GM12878 (cell line): ENCODE data around the gene AIG1. TPM values are rescaled to one million over a fixed set of nuclear protein-coding genes. Genes with fewer than 3 reads are reported as not detected.

Experiments
- ATAC-seq: fragments of 200-7000 bp; cut with Tn5 transposase; 3 replicates; pipeline ENCODE4 v1.9.1; 2020; ENCODE audit warnings: mild to moderate bottlenecking, moderate library complexity
- BruUV-seq: library from RNA; stranded (reverse); fragments of 400-500 nt; replicated peaks from 2 replicates; lab custom pipeline; 2021; lab: Mats Ljungman, UMichigan
- CTCF ChIA-PET: fragments of 300-600 bp; sonication (Branson Sonifier 250); formaldehyde crosslinking; extraction: SDS; loops from one replicate; lab custom pipeline; 2021; ENCODE audit warnings: inconsistent platforms; lab: Yijun Ruan, JAX
- POLR2A ChIA-PET: fragments of 350-600 bp; formaldehyde crosslinking; extraction: SDS; loops from one replicate; lab custom pipeline; 2021; ENCODE audit warnings: inconsistent platforms; lab: Charles Lee
- RAD21 ChIA-PET: fragments of 300-600 bp; sonication (Branson Sonifier 250); formaldehyde crosslinking; loops from one replicate; lab custom pipeline; 2023; ENCODE audit warnings: antibody characterized with exemption; ENCODE audit not compliant: unreplicated experiment; lab: Charles Lee
- SMC1A ChIA-PET: fragments of 300-600 bp; sonication (Branson Sonifier 250); formaldehyde crosslinking; loops from one replicate; lab custom pipeline; 2023; ENCODE audit not compliant: unreplicated experiment, uncharacterized antibody; lab: Charles Lee
- DNase-seq: peaks from one replicate; pipeline ENCODE4 v3.0.0-alpha.2; 2011; ENCODE audit warnings: low read depth, low spot score
- FAIRE-seq: peaks from 3 replicates; lab custom pipeline; 2011; peaks lifted over from hg19 to GRCh38; lab: Jason Lieb, UNC
- H2AFZ ChIP-seq: 2 replicates; pipeline ENCODE4 v1.6.0; 2011; ENCODE audit warnings: low read depth, low read length, control low read depth; ENCODE audit not compliant: control insufficient read depth
- H3K27ac ChIP-seq: 2 replicates; pipeline ENCODE4 v1.5.1; 2011; ENCODE audit warnings: control low read depth; ENCODE audit not compliant: control insufficient read depth, insufficient read depth
- H3K27me3 ChIP-seq, 2 experiments: replicated peaks in 1 of 2; 2 replicates each; pipeline versions ENCODE4 v1.6.0 to v1.6.1; 2011; ENCODE audit warnings: low read length in 1 of 2; ENCODE audit not compliant: control insufficient read depth in 2 of 2, insufficient read depth in 2 of 2
- H3K36me3 ChIP-seq, 2 experiments: 2 replicates each; pipeline ENCODE4 v1.5.1; 2011; ENCODE audit warnings: low read length in 1 of 2; ENCODE audit not compliant: control insufficient read depth in 2 of 2, insufficient read depth in 2 of 2
- H3K4me1 ChIP-seq: 2 replicates; pipeline ENCODE4 v1.6.1; 2011; ENCODE audit warnings: mild to moderate bottlenecking, low read length, moderate library complexity, mixed read lengths; ENCODE audit not compliant: control insufficient read depth, insufficient read depth
- H3K4me2 ChIP-seq: 2 replicates; pipeline ENCODE4 v1.6.0; 2011; ENCODE audit warnings: control low read depth; ENCODE audit not compliant: control insufficient read depth, insufficient read depth
- H3K4me3 ChIP-seq: fragments of 200-600 bp; sonication (generic); 2 replicates; pipeline ENCODE4 v1.5.1; 2016
- H3K79me2 ChIP-seq: 2 replicates; pipeline ENCODE4 v1.6.0; 2011; ENCODE audit warnings: low read length; ENCODE audit not compliant: control insufficient read depth, insufficient read depth
- H3K9ac ChIP-seq: 2 replicates; pipeline ENCODE4 v1.8.0; 2011; ENCODE audit warnings: low read length, control low read depth, mixed read lengths; ENCODE audit not compliant: control insufficient read depth, insufficient read depth
- H3K9me3 ChIP-seq: replicated peaks from 3 replicates; pipeline ENCODE4 v1.5.1; 2011; ENCODE audit warnings: mild to moderate bottlenecking, low read length; ENCODE audit not compliant: control insufficient read depth, insufficient read depth
- H4K20me1 ChIP-seq: 2 replicates; pipeline ENCODE4 v1.6.0; 2011; ENCODE audit not compliant: control insufficient read depth, insufficient read depth
- CREM ChIP-seq: IDR thresholded peaks from 2 replicates; pipeline ENCODE4 v1.6.1; 2014; ENCODE audit warnings: antibody characterized with exemption, low read depth
- EED ChIP-seq: sonication (generic); IDR thresholded peaks from 2 replicates; pipeline ENCODE4 v1.6.1; 2016; ENCODE audit warnings: antibody characterized with exemption, low read depth
- KLF5 ChIP-seq: fragments of 450-650 bp; IDR thresholded peaks from 2 replicates; pipeline ENCODE4 v1.6.1; 2014; ENCODE audit warnings: mild to moderate bottlenecking; ENCODE audit not compliant: partially characterized antibody
- POLR2AphosphoS2 ChIP-seq: IDR thresholded peaks from 2 replicates; pipeline ENCODE4 v1.6.1; 2011; ENCODE audit warnings: low read depth, mild to moderate bottlenecking, low read length, improper control_type of control experiment, moderate library complexity
- YY1 ChIP-seq: IDR thresholded peaks from 2 replicates; pipeline ENCODE4 v1.6.1; 2011; ENCODE audit warnings: low read depth, mild to moderate bottlenecking, low read length
- ZBED1 ChIP-seq: IDR thresholded peaks from 2 replicates; pipeline ENCODE4 v1.6.1; 2016; ENCODE audit warnings: borderline replicate concordance
- in situ Hi-C: fragments of 300-500 bp; cut with MboI; formaldehyde crosslinking; loops from 9 replicates; pipeline ENCODE4 v1.14.3; 2018; ENCODE audit warnings: mixed read lengths
- intact Hi-C: fragments of 100-400 bp; cut with micrococcal nuclease; formaldehyde crosslinking; loops from one replicate; pipeline ENCODE4 v1.14.2; 2022; ENCODE audit not compliant: unreplicated experiment
- polyA plus RNA-seq, 11 experiments: library from polyadenylated mRNA; depleted of rRNA in 4 of 11; unstranded in 6 of 11; stranded (reverse) in 5 of 11; fragments of >200 nt; fragmentation: Nextera tagmentation in 4 of 11; fragmentation: Illumina TruSeq in 1 of 11; extraction: Ambion mirVana in 4 of 11; extraction: Trizol in 1 of 11; gene quantifications; 1 replicate in 1 of 11; 2 replicates in 10 of 11; pipeline versions ENCODE4 v1.2.1 to v1.2.3, GENCODE V29; 2011 to 2016; ENCODE audit warnings: inconsistent platforms in 2 of 11, missing spikeins in 2 of 11, low read depth in 1 of 11
- total RNA-seq, 4 experiments: library from RNA; depleted of rRNA in 3 of 4; stranded (reverse); fragments of >200 nt in 3 of 4; fragmentation: Illumina TruSeq in 1 of 4; extraction: Trizol in 1 of 4; gene quantifications; 2 replicates each; pipeline versions ENCODE4 v1.2.1 to v1.2.3, GENCODE V29; 2013 to 2021
- TF ChIP-seq, protein P1 (sequence below): fragments of 150-350 bp; IDR thresholded peaks from 2 replicates; pipeline ENCODE4 v1.6.1; 2016; ENCODE audit warnings: low read depth, low read length
- TF ChIP-seq, protein P2 (sequence below): fragments of 150-350 bp; IDR thresholded peaks from 2 replicates; pipeline ENCODE4 v1.6.1; 2014; ENCODE audit warnings: mild to moderate bottlenecking, low read depth, low read length
- TF ChIP-seq, protein P3 (sequence below): IDR thresholded peaks from 2 replicates; pipeline ENCODE4 v1.6.1; 2012; ENCODE audit warnings: low read depth, low read length, improper control_type of control experiment
- TF ChIP-seq, protein P4 (sequence below): fragments of 450-650 bp; IDR thresholded peaks from 2 replicates; pipeline ENCODE4 v1.6.1; 2017; ENCODE audit warnings: mild to moderate bottlenecking
- TF ChIP-seq, protein P5 (sequence below): fragments of 450-650 bp; IDR thresholded peaks from 2 replicates; pipeline ENCODE4 v1.6.1; 2017; ENCODE audit warnings: antibody characterized with exemption, mild to moderate bottlenecking, moderate library complexity

The AIG1 gene
- total and polyA plus RNA-seq, 10 of the 15 experiments (the other 5 are each of a cell fraction or from before 2014, with no cell fraction given), result 27.0 to 74.5 (median 36.4) TPM

DNA sequence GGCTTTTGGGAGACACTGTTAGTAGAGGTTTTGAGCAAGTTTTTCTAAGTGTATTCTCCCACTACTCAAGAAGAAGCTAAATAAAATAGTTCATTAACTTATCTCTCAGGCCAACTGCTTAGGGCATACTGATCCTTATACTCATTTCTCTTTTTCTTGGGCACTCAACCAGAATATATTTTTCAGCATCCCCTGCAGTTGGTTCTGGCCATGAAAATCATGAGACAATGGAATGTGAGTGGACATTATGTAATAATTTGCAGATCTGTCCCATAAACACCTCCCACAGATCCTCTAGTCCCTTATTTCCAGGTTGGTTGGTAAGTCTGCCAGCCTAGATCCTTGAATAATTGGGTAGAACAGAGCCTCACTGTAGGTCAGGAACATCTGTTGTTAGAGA, 136.7 kb downstream of the AIG1 start:
- POLR2A ChIA-PET, result no interaction called here
- H3K4me2 ChIP-seq, result no peak overlapping the region
- H4K20me1 ChIP-seq, result no peaks in the 10 kb centered on the region
- no peaks in the 10 kb centered on the region for H3K36me3 ChIP-seq
- DNase-seq, result no peak
- intact Hi-C loops, result no loop called here
- no peaks in the 10 kb centered on the region for H3K79me2 ChIP-seq
- H3K9me3 ChIP-seq, result no peaks in the 10 kb centered on the region
- BruUV-seq, result no TSS peak
- in situ Hi-C loops, result no loop called here
- no peaks in the 10 kb centered on the region for H3K27me3 ChIP-seq
- no peak overlapping the region for H3K9ac ChIP-seq
- CTCF ChIA-PET, result no interaction called here
- no peak overlapping the region for H3K4me3 ChIP-seq
- RAD21 ChIA-PET, result interaction anchor here (1.2 kb wide), 1 partner anchor 217 kb away, joined by 3 read pairs; no protein-coding TSS in a partner anchor
- SMC1A ChIA-PET, result interaction anchor here (1.0 kb wide), 1 partner anchor 9 kb away, joined by 3 read pairs; no protein-coding TSS in a partner anchor
- ATAC-seq, result no peak
- no peak overlapping the region for H3K27ac ChIP-seq
- no peak overlapping the region for H2AFZ ChIP-seq
- no peaks in the 10 kb centered on the region for H3K4me1 ChIP-seq
- FAIRE-seq, result no peak
- no peak for TF ChIP-seq ZBED1
- TF ChIP-seq POLR2AphosphoS2, result no peak
- TF ChIP-seq, protein P1, sequence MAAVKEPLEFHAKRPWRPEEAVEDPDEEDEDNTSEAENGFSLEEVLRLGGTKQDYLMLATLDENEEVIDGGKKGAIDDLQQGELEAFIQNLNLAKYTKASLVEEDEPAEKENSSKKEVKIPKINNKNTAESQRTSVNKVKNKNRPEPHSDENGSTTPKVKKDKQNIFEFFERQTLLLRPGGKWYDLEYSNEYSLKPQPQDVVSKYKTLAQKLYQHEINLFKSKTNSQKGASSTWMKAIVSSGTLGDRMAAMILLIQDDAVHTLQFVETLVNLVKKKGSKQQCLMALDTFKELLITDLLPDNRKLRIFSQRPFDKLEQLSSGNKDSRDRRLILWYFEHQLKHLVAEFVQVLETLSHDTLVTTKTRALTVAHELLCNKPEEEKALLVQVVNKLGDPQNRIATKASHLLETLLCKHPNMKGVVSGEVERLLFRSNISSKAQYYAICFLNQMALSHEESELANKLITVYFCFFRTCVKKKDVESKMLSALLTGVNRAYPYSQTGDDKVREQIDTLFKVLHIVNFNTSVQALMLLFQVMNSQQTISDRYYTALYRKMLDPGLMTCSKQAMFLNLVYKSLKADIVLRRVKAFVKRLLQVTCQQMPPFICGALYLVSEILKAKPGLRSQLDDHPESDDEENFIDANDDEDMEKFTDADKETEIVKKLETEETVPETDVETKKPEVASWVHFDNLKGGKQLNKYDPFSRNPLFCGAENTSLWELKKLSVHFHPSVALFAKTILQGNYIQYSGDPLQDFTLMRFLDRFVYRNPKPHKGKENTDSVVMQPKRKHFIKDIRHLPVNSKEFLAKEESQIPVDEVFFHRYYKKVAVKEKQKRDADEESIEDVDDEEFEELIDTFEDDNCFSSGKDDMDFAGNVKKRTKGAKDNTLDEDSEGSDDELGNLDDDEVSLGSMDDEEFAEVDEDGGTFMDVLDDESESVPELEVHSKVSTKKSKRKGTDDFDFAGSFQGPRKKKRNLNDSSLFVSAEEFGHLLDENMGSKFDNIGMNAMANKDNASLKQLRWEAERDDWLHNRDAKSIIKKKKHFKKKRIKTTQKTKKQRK, result no peak
- TF ChIP-seq, protein P2, sequence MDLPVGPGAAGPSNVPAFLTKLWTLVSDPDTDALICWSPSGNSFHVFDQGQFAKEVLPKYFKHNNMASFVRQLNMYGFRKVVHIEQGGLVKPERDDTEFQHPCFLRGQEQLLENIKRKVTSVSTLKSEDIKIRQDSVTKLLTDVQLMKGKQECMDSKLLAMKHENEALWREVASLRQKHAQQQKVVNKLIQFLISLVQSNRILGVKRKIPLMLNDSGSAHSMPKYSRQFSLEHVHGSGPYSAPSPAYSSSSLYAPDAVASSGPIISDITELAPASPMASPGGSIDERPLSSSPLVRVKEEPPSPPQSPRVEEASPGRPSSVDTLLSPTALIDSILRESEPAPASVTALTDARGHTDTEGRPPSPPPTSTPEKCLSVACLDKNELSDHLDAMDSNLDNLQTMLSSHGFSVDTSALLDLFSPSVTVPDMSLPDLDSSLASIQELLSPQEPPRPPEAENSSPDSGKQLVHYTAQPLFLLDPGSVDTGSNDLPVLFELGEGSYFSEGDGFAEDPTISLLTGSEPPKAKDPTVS, result no peak
- TF ChIP-seq, protein P3, sequence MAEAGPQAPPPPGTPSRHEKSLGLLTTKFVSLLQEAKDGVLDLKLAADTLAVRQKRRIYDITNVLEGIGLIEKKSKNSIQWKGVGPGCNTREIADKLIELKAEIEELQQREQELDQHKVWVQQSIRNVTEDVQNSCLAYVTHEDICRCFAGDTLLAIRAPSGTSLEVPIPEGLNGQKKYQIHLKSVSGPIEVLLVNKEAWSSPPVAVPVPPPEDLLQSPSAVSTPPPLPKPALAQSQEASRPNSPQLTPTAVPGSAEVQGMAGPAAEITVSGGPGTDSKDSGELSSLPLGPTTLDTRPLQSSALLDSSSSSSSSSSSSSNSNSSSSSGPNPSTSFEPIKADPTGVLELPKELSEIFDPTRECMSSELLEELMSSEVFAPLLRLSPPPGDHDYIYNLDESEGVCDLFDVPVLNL, result no peak
- TF ChIP-seq, protein P4, sequence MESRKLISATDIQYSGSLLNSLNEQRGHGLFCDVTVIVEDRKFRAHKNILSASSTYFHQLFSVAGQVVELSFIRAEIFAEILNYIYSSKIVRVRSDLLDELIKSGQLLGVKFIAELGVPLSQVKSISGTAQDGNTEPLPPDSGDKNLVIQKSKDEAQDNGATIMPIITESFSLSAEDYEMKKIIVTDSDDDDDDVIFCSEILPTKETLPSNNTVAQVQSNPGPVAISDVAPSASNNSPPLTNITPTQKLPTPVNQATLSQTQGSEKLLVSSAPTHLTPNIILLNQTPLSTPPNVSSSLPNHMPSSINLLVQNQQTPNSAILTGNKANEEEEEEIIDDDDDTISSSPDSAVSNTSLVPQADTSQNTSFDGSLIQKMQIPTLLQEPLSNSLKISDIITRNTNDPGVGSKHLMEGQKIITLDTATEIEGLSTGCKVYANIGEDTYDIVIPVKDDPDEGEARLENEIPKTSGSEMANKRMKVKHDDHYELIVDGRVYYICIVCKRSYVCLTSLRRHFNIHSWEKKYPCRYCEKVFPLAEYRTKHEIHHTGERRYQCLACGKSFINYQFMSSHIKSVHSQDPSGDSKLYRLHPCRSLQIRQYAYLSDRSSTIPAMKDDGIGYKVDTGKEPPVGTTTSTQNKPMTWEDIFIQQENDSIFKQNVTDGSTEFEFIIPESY, result no peak
- no peak for TF ChIP-seq EED
- no peak for TF ChIP-seq KLF5
- no peak for TF ChIP-seq CREM
- TF ChIP-seq, protein P5, sequence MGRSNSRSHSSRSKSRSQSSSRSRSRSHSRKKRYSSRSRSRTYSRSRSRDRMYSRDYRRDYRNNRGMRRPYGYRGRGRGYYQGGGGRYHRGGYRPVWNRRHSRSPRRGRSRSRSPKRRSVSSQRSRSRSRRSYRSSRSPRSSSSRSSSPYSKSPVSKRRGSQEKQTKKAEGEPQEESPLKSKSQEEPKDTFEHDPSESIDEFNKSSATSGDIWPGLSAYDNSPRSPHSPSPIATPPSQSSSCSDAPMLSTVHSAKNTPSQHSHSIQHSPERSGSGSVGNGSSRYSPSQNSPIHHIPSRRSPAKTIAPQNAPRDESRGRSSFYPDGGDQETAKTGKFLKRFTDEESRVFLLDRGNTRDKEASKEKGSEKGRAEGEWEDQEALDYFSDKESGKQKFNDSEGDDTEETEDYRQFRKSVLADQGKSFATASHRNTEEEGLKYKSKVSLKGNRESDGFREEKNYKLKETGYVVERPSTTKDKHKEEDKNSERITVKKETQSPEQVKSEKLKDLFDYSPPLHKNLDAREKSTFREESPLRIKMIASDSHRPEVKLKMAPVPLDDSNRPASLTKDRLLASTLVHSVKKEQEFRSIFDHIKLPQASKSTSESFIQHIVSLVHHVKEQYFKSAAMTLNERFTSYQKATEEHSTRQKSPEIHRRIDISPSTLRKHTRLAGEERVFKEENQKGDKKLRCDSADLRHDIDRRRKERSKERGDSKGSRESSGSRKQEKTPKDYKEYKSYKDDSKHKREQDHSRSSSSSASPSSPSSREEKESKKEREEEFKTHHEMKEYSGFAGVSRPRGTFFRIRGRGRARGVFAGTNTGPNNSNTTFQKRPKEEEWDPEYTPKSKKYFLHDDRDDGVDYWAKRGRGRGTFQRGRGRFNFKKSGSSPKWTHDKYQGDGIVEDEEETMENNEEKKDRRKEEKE, result no peak
- TF ChIP-seq YY1, result no peak
